Measurements from ENCODE around the gene SGK1.

Gene SGK1

GRCh38 chr6:134119486-134119885 is 198.4 kb downstream of the SGK1 start:
- Histone ChIP-seq H3K36me3 (ENCODE audit: control insufficient read depth in 2 of 2, insufficient read depth in 1 of 2, low read length in 2 of 2) (no peaks in the 10 kb centered on the region), H3K4me1 (ENCODE audit: control insufficient read depth, insufficient read depth, low read length) (no peaks in the 10 kb centered on the region), H3K27ac (ENCODE audit: extremely low read depth, low read depth, low read length) (no peak overlapping the region), H3K4me3 (ENCODE audit: low read depth, low read length) (no peak overlapping the region), H3K9me3 (ENCODE audit: control insufficient read depth, insufficient read depth, low read depth, low read length) (no peaks in the 10 kb centered on the region)
- TF ChIP-seq ZNF416 (tag by site-specific recombination; IDR thresholded peaks at IDR 0.05) (no peak), ZBTB8A (tag by site-specific recombination; IDR thresholded peaks at IDR 0.05) (no peak), MZF1 (tag by site-specific recombination; IDR thresholded peaks at IDR 0.05; ENCODE audit: borderline replicate concordance) (no peak)
- ChIA-PET CTCF (interaction anchor here (0.9 to 6.3 kb wide), 3 partner anchors 9 to 17 kb away, joined by 6 to 149 read pairs (median 6); no protein-coding TSS in a partner anchor), POLR2A (no interaction called here)

All from HEK293 (cell line).